ENCODE data around the gene AVPR2.

- TF ChIP-seq, protein P1, sequence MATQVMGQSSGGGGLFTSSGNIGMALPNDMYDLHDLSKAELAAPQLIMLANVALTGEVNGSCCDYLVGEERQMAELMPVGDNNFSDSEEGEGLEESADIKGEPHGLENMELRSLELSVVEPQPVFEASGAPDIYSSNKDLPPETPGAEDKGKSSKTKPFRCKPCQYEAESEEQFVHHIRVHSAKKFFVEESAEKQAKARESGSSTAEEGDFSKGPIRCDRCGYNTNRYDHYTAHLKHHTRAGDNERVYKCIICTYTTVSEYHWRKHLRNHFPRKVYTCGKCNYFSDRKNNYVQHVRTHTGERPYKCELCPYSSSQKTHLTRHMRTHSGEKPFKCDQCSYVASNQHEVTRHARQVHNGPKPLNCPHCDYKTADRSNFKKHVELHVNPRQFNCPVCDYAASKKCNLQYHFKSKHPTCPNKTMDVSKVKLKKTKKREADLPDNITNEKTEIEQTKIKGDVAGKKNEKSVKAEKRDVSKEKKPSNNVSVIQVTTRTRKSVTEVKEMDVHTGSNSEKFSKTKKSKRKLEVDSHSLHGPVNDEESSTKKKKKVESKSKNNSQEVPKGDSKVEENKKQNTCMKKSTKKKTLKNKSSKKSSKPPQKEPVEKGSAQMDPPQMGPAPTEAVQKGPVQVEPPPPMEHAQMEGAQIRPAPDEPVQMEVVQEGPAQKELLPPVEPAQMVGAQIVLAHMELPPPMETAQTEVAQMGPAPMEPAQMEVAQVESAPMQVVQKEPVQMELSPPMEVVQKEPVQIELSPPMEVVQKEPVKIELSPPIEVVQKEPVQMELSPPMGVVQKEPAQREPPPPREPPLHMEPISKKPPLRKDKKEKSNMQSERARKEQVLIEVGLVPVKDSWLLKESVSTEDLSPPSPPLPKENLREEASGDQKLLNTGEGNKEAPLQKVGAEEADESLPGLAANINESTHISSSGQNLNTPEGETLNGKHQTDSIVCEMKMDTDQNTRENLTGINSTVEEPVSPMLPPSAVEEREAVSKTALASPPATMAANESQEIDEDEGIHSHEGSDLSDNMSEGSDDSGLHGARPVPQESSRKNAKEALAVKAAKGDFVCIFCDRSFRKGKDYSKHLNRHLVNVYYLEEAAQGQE (IDR thresholded peaks at IDR 0.05; ENCODE audit: borderline replicate concordance): no peak
- TF ChIP-seq EP300 (conservative IDR thresholded peaks at IDR 0.05; ENCODE audit: poor library complexity, severe bottlenecking): no peak
- TF ChIP-seq, protein P2, sequence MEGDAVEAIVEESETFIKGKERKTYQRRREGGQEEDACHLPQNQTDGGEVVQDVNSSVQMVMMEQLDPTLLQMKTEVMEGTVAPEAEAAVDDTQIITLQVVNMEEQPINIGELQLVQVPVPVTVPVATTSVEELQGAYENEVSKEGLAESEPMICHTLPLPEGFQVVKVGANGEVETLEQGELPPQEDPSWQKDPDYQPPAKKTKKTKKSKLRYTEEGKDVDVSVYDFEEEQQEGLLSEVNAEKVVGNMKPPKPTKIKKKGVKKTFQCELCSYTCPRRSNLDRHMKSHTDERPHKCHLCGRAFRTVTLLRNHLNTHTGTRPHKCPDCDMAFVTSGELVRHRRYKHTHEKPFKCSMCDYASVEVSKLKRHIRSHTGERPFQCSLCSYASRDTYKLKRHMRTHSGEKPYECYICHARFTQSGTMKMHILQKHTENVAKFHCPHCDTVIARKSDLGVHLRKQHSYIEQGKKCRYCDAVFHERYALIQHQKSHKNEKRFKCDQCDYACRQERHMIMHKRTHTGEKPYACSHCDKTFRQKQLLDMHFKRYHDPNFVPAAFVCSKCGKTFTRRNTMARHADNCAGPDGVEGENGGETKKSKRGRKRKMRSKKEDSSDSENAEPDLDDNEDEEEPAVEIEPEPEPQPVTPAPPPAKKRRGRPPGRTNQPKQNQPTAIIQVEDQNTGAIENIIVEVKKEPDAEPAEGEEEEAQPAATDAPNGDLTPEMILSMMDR (IDR thresholded peaks at IDR 0.05; ENCODE audit: poor library complexity, severe bottlenecking): no peak
Observed at GRCh38 chrX:153956044-153956907, 51.8 kb downstream of the AVPR2 start.

Data from neural cell (in vitro differentiated cells).